Heart left ventricle (tissue), 16 donors: ENCODE measurements around the gene SREBF1. TPM values are rescaled to one million over a fixed set of nuclear protein-coding genes. Genes with fewer than 3 reads are reported as not detected.

Experiments
- ATAC-seq, 4 donors: fragments of 200-7000 bp; cut with Tn5 transposase; one replicate each; pipeline ENCODE4 v1.9.1; 2020 to 2022; ENCODE audit warnings: moderate library complexity in 4 of 4, mild to moderate bottlenecking in 3 of 4, moderate number of reproducible peaks in 1 of 4
- DNase-seq, 5 donors: peaks; one replicate each; pipeline ENCODE4 v3.0.0-alpha.2; 2020
- H3K27ac ChIP-seq, 12 donors: fragments of 200-600 bp; sonication (generic) in 4 of 12; one replicate each; pipeline versions ENCODE4 v1.5.0 to v1.8.0; 2016 to 2022; ENCODE audit warnings: mild to moderate bottlenecking in 2 of 12
- H3K27me3 ChIP-seq, 9 donors: fragments of 200-600 bp; sonication (generic) in 2 of 9; one replicate each; pipeline versions ENCODE4 v1.5.1 to v1.8.0; 2016 to 2022; ENCODE audit warnings: mild to moderate bottlenecking in 3 of 9
- H3K36me3 ChIP-seq, 9 donors: fragments of 200-600 bp; sonication (generic) in 2 of 9; one replicate each; pipeline versions ENCODE4 v1.5.0 to v1.8.0; 2018 to 2022; ENCODE audit warnings: mild to moderate bottlenecking in 2 of 9
- H3K4me1 ChIP-seq, 12 donors: fragments of 200-600 bp; sonication (generic) in 4 of 12; one replicate each; pipeline versions ENCODE4 v1.5.0 to v1.8.0; 2016 to 2022; ENCODE audit warnings: mild to moderate bottlenecking in 3 of 12
- H3K4me3 ChIP-seq, 12 donors: fragments of 200-600 bp; sonication (generic) in 4 of 12; one replicate each; pipeline versions ENCODE4 v1.5.0 to v1.8.0; 2017 to 2022; ENCODE audit warnings: mild to moderate bottlenecking in 9 of 12, moderate library complexity in 4 of 12
- H3K9me3 ChIP-seq, 12 donors: fragments of 200-600 bp; sonication (generic) in 4 of 12; one replicate each; pipeline versions ENCODE4 v1.5.0 to v1.8.0; 2016 to 2022; ENCODE audit warnings: mild to moderate bottlenecking in 1 of 12
- POLR2A ChIP-seq, 2 donors: fragments of 450-650 bp; IDR thresholded peaks; one replicate each; pipeline ENCODE4 v1.6.1; 2017; ENCODE audit warnings: antibody characterized with exemption in 2 of 2, mild to moderate bottlenecking in 2 of 2, moderate library complexity in 2 of 2
- WGBS, 4 donors: extraction: QIAGEN DNeasy Blood & Tissue Kit in 2 of 4; methylation state at CpG; one replicate each; pipeline versions ENCODE4 v1.1.5 to v1.1.7; 2013 to 2018; 5-methylcytosine and 5-hydroxymethylcytosine counted together
- intact Hi-C, 10 donors: fragments of 100-400 bp; cut with DNase I; formaldehyde crosslinking; loops; one replicate each; pipeline versions ENCODE4 v1.11.1 to v1.14.2; 2022
- polyA plus RNA-seq, 2 donors: library from polyadenylated mRNA; stranded (reverse); fragments of 200-250 nt; gene quantifications; one replicate each; pipeline ENCODE4 v1.2.3, GENCODE V29; 2013
- total RNA-seq, 9 donors: library from RNA; depleted of rRNA in 2 of 9; stranded (reverse); fragments of >200 nt in 2 of 9; fragmentation: NEBNext Ultra II Directional in 3 of 9; extraction: Animal tissue kit (Norgen Biotek cat#: 25700) in 3 of 9; gene quantifications; one replicate each; pipeline versions ENCODE4 v1.1.0 to v1.2.4, GENCODE V29; 2016 to 2023
- TF ChIP-seq, protein P1 (sequence below), 12 donors: fragments of 200-600 bp; sonication (generic) in 4 of 12; IDR thresholded peaks; one replicate each; pipeline versions ENCODE4 v1.5.0 to v1.8.0; 2018 to 2022; ENCODE audit warnings: antibody characterized with exemption in 12 of 12, mild to moderate bottlenecking in 5 of 12
- donor health status: ischemic (EF 13 %, LVEDD 7.1; RV severe dilation, severe dysfunction).
- donor health status: healthy with polysubstance abuse.
- donor health status: DM: no; HTN: yes; CAD: no.
- donor health status: DM: no; HTN: no; CAD: no.
- donor health status: ischemic (EF 25% LVEDD 6.9; RV normal size, moderate dysfunction).
- donor health status: ischemic (EF 25% LVEDD 5.7; RV mildly dilated, moderate dysfunction).
- donor health status: healthy.
- donor health status: DM: yes; HTN: yes; CAD: no.
- donor health status: ischemic (EF 35%, LVEDD 5.7; RV mildly dilated, moderate dysfunction).
- donor health status: nonischemic (EF 11% LVEDD 7.7; RV severe dilation, severe dysfunction).
- donor health status: DM: yes; HTN: yes; CAD: no.
- donor health status: PGD.
- donor health status: ischemic (EF 29% LVEDD 5.4; RV normal size, mild dysfunction).
- donor health status: nonischemic (EF 23%, LVEDD 6.1; RV moderate dilation, normal function).

SREBF1 gene
- total and polyA plus RNA-seq, 11 donors: 12.8 to 55.2 (median 21.4) TPM

GRCh38 chr17:17811381-17812210 is 25.2 kb downstream of the SREBF1 start:
- WGBS, 4 donors: 23 to 35% (median 33%) methylated on average over 15 of the region's 15 CpGs
- peaks cover 9 to 86% (median 33%) of the 10 kb centered on the region in 12 donors for H3K4me1 ChIP-seq

GRCh38 chr17:17810895-17811248 is 25.9 kb downstream of the SREBF1 start:
- Histone ChIP-seq H3K27ac (peak overlapping the region in 7 of 12 donors; percentile 60 to 84 (median 64)), H3K9me3 (no peaks in the 10 kb centered on the region), H3K4me1 (peaks cover 9 to 86% (median 38%) of the 10 kb centered on the region in 12 donors), H3K36me3 (peaks cover 0 to 52% (median 8%) of the 10 kb centered on the region in 9 donors), H3K4me3 (peak overlapping the region in 4 of 12 donors; percentile 26 to 46 (median 36)), H3K27me3 (no peaks in the 10 kb centered on the region)
- 80 to 84% (median 81%) methylated on average over 27 of the region's 27 CpGs for WGBS, 4 donors
- DNase-seq (no peak), ATAC-seq (no peak)
- TF ChIP-seq, protein P1, sequence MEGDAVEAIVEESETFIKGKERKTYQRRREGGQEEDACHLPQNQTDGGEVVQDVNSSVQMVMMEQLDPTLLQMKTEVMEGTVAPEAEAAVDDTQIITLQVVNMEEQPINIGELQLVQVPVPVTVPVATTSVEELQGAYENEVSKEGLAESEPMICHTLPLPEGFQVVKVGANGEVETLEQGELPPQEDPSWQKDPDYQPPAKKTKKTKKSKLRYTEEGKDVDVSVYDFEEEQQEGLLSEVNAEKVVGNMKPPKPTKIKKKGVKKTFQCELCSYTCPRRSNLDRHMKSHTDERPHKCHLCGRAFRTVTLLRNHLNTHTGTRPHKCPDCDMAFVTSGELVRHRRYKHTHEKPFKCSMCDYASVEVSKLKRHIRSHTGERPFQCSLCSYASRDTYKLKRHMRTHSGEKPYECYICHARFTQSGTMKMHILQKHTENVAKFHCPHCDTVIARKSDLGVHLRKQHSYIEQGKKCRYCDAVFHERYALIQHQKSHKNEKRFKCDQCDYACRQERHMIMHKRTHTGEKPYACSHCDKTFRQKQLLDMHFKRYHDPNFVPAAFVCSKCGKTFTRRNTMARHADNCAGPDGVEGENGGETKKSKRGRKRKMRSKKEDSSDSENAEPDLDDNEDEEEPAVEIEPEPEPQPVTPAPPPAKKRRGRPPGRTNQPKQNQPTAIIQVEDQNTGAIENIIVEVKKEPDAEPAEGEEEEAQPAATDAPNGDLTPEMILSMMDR (IDR thresholded peaks at IDR 0.05): no peak
- no peak for TF ChIP-seq POLR2A (IDR thresholded peaks at IDR 0.05)
- intact Hi-C loops: loop anchor here in 9 of 10 donors (1.0 to 10.0 kb wide), 11 partner anchors 49 to 226 kb away; partner anchors contain the start of genes ATPAF2 (in 3 of the 9), GID4 (in 3 of the 9) and RAI1 (in 2 of the 9)

More at GRCh38 chr17:17811381-17812210, 25.2 kb downstream of the SREBF1 start:
- TF ChIP-seq, protein P1 (IDR thresholded peaks at IDR 0.05): no peak
- TF ChIP-seq POLR2A (IDR thresholded peaks at IDR 0.05): no peak
- H3K4me3 ChIP-seq: no peak overlapping the region
- no peaks in the 10 kb centered on the region for H3K9me3 ChIP-seq
- DNase-seq: no peak
- intact Hi-C loops: loop anchor here (1.0 to 10.0 kb wide), 13 partner anchors 49 to 226 kb away; partner anchors contain the start of genes ATPAF2 (in 3 of the 10), GID4 (in 3 of the 10) and RAI1 (in 2 of the 10)
- peaks cover 0 to 57% (median 8%) of the 10 kb centered on the region in 9 donors for H3K36me3 ChIP-seq
- H3K27me3 ChIP-seq: no peaks in the 10 kb centered on the region
- peak overlapping the region in 5 of 12 donors; percentile 3 to 71 (median 28) for H3K27ac ChIP-seq
- ATAC-seq: no peak

DNA sequence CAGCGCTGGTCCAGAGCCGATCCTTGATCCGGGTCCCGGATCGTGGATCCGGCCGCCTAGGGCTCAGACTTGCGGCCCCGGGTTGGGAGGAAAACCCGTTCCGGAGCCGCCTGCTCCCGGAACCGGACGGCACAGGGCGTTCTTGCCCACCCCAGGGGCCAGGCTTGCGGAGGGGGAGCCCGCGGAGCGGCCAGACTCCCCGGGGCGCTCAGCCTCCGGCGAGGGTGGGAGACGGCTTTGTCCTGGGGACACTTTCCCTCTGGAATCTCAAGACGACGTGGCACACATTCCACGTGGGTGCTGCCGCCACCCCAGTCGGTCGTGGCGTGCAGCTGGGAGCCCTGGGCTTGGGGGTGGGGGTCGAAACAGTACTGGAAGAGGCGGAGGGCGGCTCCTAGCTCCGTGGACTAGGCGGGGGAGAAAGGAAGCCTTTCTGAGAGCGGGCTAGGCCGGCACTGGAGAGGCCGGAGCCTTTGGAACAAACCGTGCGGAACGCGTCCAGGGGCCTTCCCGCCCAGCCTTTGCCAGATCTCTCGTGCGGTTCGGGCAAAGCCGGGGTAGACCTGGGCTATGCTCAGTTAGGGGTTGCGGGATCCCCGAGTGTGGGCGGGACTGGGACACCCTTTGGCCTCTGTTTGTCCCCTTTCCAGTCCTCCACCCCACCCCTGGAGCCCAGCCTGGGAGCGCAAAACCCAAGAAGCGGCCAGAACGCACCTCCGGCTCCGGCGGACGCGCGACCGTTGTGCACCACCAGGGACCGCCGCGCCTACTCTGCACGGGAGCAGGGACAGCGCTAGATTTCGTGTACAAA is 26.5 kb downstream of the SREBF1 start:
- WGBS, 4 donors: 60 to 70% (median 62%) methylated on average over 51 to 68 of the region's 68 CpGs
- no peaks in the 10 kb centered on the region for H3K9me3 ChIP-seq
- peak overlapping the region; percentile 1 to 84 (median 60) for H3K27ac ChIP-seq
- H3K4me3 ChIP-seq: peak overlapping the region in 10 of 12 donors; percentile 21 to 46 (median 30)
- ATAC-seq (peak in 3 of 4 donors; percentile 11 to 30 (median 15)), DNase-seq (peak in 3 of 5 donors; percentile 52 to 81 (median 66))
- intact Hi-C loops: loop anchor here in 9 of 10 donors (2.0 to 10.0 kb wide), 10 partner anchors 105 to 227 kb away; partner anchors contain the start of genes ATPAF2 (in 3 of the 9), GID4 (in 3 of the 9) and RAI1 (in 2 of the 9)
- peaks cover 0 to 46% (median 11%) of the 10 kb centered on the region in 9 donors for H3K36me3 ChIP-seq
- H3K27me3 ChIP-seq: no peaks in the 10 kb centered on the region
- TF ChIP-seq POLR2A (IDR thresholded peaks at IDR 0.05): no peak
- TF ChIP-seq, protein P1 (IDR thresholded peaks at IDR 0.05): no peak
- H3K4me1 ChIP-seq: peaks cover 9 to 86% (median 40%) of the 10 kb centered on the region in 12 donors
